Measurements from ENCODE around the gene TMEM72.

TMEM72 gene

GRCh38 chr10:44955413-44956070, 44.4 kb downstream of the TMEM72 start:
- DNase-seq (ENCODE audit: low read depth in 2 of 2) = no peak

- DNase-seq (ENCODE audit: low read depth in 2 of 2) = no peak
Measured at GRCh38 chr10:44956226-44956625, 45.1 kb downstream of the TMEM72 start.

- no peak for DNase-seq (ENCODE audit: low read depth in 2 of 2)
Measured at GRCh38 chr10:44956717-44957706, 45.9 kb downstream of the TMEM72 start.

DNA sequence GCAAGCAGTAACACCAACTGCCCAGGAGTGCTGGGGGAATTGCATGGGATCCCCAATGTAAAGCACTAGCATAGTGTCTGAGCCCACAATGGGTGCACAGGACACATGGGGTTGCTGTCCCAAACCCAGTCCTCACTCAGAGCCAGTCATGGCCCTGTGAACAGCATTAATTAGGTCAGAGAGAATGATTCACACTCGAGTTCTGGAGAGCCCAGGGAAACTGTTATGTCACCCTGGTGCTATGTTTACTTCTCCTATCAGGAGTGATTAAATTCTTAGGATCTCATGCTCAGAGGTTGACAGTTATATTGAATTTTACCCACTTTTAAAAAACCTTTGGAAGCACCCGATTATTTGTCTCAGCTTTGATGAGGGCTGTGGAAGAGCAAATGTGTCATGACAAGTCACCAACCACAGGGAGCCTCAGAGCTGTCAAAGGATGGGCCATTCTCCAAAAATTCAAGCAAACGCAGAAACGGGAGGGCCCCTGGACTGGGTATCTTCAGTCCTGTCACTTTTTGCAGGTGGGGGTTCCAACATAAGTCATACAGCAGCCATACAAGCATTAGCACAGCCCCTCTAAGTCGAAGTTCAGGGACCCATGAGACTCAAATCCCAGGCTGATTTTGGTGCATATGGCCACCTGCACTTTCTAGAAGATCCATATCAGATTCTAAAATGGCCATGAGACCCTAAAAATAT, 47.2 kb downstream of the TMEM72 start:
- DNase-seq (ENCODE audit: low read depth in 2 of 2) = no peak

DNA sequence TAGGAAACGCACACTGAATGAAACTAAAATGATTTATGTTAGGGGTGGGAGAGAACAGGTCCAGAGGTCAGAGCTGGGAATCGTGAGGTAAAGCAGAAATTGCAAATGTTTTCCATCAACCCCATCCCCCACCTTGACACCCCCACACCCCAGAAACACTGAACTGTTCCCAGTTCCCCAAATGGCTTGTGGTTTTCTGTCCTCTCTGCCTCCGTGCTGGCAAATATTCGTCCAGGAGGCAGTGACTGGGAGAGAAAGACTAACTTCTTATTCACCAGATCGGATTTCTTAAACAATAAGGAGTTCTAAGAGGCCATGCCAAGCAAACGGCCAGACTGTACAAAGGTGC, 47.7 kb downstream of the TMEM72 start:
- DNase-seq (ENCODE audit: low read depth in 2 of 2) = no peak

DNA sequence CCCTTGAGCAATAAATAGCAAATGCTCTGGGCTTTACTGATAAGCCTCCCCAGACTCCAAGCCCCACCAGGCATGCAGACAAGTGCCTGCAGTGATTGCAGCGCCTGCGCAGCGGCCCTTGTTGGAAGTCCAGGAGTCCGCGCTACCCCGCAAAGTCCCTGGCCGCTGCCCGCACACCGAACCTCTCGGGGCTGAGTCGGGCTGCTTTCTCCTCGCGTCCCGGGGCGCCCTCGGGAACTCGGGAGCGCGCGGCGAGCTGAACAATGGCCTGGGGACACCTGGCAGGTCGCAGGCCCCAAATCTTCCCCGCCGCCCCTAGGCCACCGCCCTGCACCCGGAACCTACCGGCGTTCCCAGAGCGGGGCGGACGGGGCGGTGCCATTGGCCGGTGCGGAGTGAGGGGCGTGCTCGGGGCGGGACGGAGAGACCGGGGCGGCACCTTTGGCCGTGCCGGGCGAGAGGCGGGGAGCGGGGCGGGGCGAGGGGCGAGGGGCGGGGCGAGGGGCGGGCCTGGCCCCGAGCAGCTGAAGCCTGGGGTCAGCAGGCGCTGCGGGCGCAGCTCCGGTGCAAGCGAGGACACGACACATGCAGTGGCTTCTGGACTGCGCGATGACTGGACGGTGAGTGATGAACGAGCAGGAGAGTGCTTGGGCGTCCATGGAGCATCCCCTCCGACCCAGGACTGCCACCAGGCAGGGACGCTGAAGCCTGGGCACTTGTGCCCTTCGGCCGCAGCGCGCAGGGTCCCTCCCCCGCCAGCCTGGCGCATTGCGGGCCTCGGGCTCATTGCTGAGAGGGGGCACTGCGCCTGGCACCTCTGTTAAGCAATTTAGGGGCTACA, 48.3 kb downstream of the TMEM72 start, which contains the start of gene RASSF4:
RASSF4 (plus strand) TSS at position 556 of the 841 bp plus-strand sequence. CDS start 10,401 bp downstream, outside the sequence.
- peak; percentile 85 to 86 for DNase-seq (ENCODE audit: low read depth in 2 of 2)

DNA sequence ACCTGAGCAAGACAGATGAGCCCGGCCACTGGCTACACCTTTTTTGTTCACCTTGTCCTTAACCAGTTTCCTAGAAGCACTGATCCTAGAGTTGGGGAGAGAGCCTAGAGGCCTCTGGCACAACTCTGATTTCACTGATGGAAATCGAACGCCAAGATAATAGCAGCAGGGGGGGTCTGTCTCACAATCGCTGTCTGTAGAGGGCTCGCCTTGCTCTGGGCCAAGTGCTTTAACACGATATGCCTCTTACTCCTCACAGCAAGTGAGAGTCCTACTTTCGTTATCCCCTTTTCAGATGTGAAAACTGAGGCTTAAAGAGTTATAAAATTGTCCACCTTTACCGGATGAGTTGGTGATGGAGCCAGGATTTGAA, 48.9 kb downstream of the TMEM72 start:
- DNase-seq (ENCODE audit: low read depth in 2 of 2) = no peak

GRCh38 chr10:44960482-44961229, 49.5 kb downstream of the TMEM72 start:
- DNase-seq (ENCODE audit: low read depth in 2 of 2) = no peak

GRCh38 chr10:44961230-44961571, 50.1 kb downstream of the TMEM72 start:
- DNase-seq (ENCODE audit: low read depth in 2 of 2) = no peak

DNA sequence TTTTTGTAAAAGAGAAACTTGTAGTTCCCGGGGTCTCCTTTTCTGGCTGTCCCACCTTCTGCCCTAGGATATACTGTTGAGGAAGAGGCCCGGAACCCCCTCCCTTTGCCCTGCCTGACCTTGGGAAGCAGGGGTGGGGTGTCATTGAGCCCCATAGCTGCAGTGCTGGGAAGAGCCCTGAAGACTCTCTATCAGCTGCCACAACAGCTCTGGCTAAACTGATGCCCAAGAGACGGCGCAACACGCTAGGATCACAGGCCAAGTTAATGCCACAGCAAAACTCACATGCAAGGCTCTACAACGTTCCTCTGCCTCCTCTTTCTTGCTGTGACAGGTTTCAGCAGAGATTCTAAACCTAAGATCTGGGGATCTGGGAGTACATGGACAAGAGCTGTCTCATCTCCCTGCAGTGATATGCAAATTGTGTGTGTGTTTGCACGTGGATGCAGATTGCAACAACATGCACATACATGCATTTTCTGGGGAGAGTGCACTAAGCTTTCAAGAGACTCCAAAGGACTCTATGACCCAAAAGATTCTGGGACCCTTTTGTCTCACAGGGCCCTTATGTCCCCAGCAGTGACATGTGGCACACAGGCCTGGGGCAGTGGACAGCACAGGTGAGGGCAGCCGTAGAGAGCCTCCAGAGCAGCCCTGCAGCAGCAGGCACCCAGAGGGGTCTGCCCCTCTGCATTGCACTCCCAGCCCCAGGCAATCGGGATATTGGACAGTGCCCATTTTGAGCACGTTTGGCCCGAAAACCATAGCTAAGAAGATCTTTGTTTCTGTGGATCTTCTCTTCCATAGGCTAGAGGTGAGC, 51.0 kb downstream of the TMEM72 start:
- DNase-seq (ENCODE audit: low read depth in 2 of 2) = no peak

- DNase-seq (ENCODE audit: low read depth in 2 of 2) = no peak
Measured at GRCh38 chr10:44962870-44963738, 52.0 kb downstream of the TMEM72 start.

- DNase-seq (ENCODE audit: low read depth in 2 of 2) = no peak
Measured at GRCh38 chr10:44963772-44964633, 52.9 kb downstream of the TMEM72 start.

DNA sequence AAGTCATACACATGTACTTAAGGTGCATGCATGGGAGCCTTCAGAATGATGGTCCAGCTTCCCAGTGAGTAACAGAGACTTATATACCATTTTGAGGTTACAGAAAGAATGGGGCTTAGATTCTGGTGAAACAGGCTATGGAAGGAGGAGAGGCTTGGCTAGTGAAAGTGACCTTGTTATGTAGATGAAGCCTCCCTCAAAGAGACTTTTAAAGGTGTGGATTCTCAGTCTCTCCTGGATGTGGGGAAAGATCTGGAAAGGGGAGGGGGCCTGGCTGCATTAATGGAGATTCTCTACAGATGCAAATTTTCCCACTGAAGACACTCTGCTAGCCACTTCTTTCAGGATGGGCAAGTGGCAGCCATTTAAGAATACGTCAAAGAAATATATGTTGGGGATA, 54.0 kb downstream of the TMEM72 start:
- DNase-seq (ENCODE audit: low read depth in 2 of 2) = no peak

- DNase-seq (ENCODE audit: low read depth in 2 of 2) = no peak
Measured at GRCh38 chr10:44965651-44966097, 54.5 kb downstream of the TMEM72 start.

- DNase-seq (ENCODE audit: low read depth in 2 of 2) = no peak
Measured at GRCh38 chr10:44966129-44966815, 55.1 kb downstream of the TMEM72 start.

DNA sequence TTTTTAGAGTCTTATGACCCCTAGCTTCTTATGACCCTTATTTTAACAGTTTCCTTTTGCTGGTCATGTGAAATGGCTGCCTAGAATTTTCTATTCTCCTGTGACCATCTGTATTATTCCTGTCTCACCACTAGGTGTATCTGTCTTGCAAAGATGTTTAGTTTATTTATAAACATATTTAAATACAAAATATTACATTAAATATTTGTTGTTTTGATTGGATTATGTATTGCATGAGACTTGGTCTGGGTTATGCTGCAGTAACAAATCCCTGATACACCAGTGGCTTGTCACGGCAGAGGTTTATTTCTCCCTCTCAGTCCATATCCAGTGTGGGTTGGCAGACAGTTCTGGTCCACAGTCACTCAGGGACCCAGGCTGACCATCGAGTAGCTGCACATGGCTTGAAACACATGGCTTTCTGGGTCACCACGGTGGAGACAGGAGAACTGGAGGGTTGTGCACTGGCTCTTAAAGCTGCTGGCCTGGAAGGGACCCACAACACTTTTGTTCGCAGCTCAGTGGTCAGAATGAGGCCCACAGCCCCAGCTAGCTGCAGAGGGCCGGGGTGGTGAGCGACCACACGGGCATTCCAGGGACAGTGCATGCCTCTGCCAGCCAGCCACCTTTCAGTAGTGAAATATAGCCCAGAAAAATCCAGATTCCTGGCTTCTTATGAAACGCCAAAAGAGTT, 55.8 kb downstream of the TMEM72 start:
- DNase-seq (ENCODE audit: low read depth in 2 of 2) = no peak

DNA sequence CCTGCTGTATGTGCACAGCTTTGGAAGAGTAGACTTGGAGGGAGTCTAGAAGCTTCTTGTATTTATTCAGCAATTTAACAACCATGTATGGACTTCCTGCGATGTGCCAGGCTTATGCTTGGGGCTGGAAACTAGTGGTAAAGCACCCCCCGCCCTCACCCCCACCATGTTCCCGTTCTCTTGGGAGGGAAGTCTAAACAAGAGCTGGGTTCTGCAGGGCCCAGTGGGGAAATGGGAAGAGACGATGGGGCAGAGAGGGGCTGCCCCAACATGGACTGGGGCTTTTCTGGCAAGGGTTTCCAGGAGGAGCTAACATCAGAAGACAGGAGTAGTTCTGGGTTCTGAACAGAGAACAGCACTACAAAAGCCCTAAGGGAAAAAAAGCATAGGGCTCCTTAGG, 56.5 kb downstream of the TMEM72 start:
- DNase-seq (ENCODE audit: low read depth in 2 of 2) = no peak
